H7 (cell line): ENCODE results near the gene STK10. TPM values are rescaled to one million over a fixed set of nuclear protein-coding genes. Genes with fewer than 3 reads are reported as not detected.

Source experiments
- DNase-seq: peaks from one replicate; pipeline ENCODE4 v3.0.0; 2012
- H3K27me3 ChIP-seq: 2 replicates; pipeline ENCODE4 v1.6.0; 2011; ENCODE audit warnings: mild to moderate bottlenecking, low read length; ENCODE audit not compliant: control insufficient read depth, insufficient read depth
- H3K36me3 ChIP-seq: replicated peaks from 2 replicates; pipeline ENCODE4 v1.5.1; 2011; ENCODE audit warnings: low read length; ENCODE audit not compliant: control insufficient read depth, insufficient read depth
- H3K4me3 ChIP-seq: 2 replicates; pipeline ENCODE4 v1.5.1; 2011; ENCODE audit warnings: low read depth, mild to moderate bottlenecking, control low read depth, low read length, moderate library complexity; ENCODE audit not compliant: insufficient read depth
- total RNA-seq: library from RNA; depleted of rRNA; stranded (reverse); fragments of >200 nt; shearing (Covaris generic); gene quantifications from 2 replicates; pipeline ENCODE4 v1.2.3, GENCODE V29; 2014; rRNA removed

Gene STK10
- 7.4 and 10.2 TPM in 2 replicates for total RNA-seq

GRCh38 chr5:172188033-172188892 is at the start of gene STK10:
Gene STK10 (minus strand): TSS chr5:172188224. CDS start chr5:172188042, 182 bp downstream.
- H3K4me3 ChIP-seq, result peak within 1 kb of the TSS; percentile 91
- no peaks in the 10 kb centered on the region for H3K27me3 ChIP-seq
- H3K36me3 ChIP-seq, result no peaks in the 10 kb centered on the region
- DNase-seq, result peak; percentile 98

GRCh38 chr5:172235827-172236736 is 48.1 kb upstream of the STK10 start:
- no peaks in the 10 kb centered on the region for H3K27me3 ChIP-seq
- DNase-seq, result no peak
- H3K36me3 ChIP-seq, result peaks cover 5% of the 10 kb centered on the region
- H3K4me3 ChIP-seq, result no peak overlapping the region

- H3K27me3 ChIP-seq, result no peaks in the 10 kb centered on the region
- DNase-seq, result no peak
- H3K4me3 ChIP-seq, result no peak overlapping the region
- peaks cover 5% of the 10 kb centered on the region for H3K36me3 ChIP-seq
These were observed 47.2 kb upstream of the STK10 start for GRCh38 chr5:172235132-172235780.

- H3K27me3 ChIP-seq, result no peaks in the 10 kb centered on the region
- no peak for DNase-seq
- H3K36me3 ChIP-seq, result peaks cover 5% of the 10 kb centered on the region
- no peak overlapping the region for H3K4me3 ChIP-seq
These were observed 46.0 kb upstream of the STK10 start for GRCh38 chr5:172234031-172234430.

GRCh38 chr5:172229904-172230303 is 41.9 kb upstream of the STK10 start:
- H3K36me3 ChIP-seq, result peaks cover 6% of the 10 kb centered on the region
- DNase-seq, result no peak
- H3K4me3 ChIP-seq, result no peak overlapping the region
- no peaks in the 10 kb centered on the region for H3K27me3 ChIP-seq

GRCh38 chr5:172224996-172225395 is 37.0 kb upstream of the STK10 start:
- Histone ChIP-seq H3K4me3 (no peak overlapping the region), H3K27me3 (no peaks in the 10 kb centered on the region), H3K36me3 (peaks cover 2% of the 10 kb centered on the region)
- DNase-seq, result no peak

- DNase-seq, result no peak
- H3K36me3 ChIP-seq, result peaks cover 2% of the 10 kb centered on the region
- H3K4me3 ChIP-seq, result no peak overlapping the region
- H3K27me3 ChIP-seq, result no peaks in the 10 kb centered on the region
These were observed 36.2 kb upstream of the STK10 start for GRCh38 chr5:172223901-172224873.

- DNase-seq, result no peak
- H3K4me3 ChIP-seq, result no peak overlapping the region
- no peaks in the 10 kb centered on the region for H3K36me3 ChIP-seq
- no peaks in the 10 kb centered on the region for H3K27me3 ChIP-seq
These were observed 31.3 kb upstream of the STK10 start for GRCh38 chr5:172219296-172219695.

- H3K27me3 ChIP-seq, result no peaks in the 10 kb centered on the region
- DNase-seq, result no peak
- H3K4me3 ChIP-seq, result no peak overlapping the region
- H3K36me3 ChIP-seq, result peaks cover 5% of the 10 kb centered on the region
These were observed 28.3 kb upstream of the STK10 start for GRCh38 chr5:172216345-172216744.

GRCh38 chr5:172213126-172213525 is 25.1 kb upstream of the STK10 start:
- no peak for DNase-seq
- no peak overlapping the region for H3K4me3 ChIP-seq
- no peaks in the 10 kb centered on the region for H3K27me3 ChIP-seq
- peaks cover 8% of the 10 kb centered on the region for H3K36me3 ChIP-seq

GRCh38 chr5:172211676-172212075 is 23.7 kb upstream of the STK10 start:
- H3K27me3 ChIP-seq, result no peaks in the 10 kb centered on the region
- no peak for DNase-seq

GRCh38 chr5:172209714-172210113 is 21.7 kb upstream of the STK10 start:
- peaks cover 8% of the 10 kb centered on the region for H3K36me3 ChIP-seq
- no peak overlapping the region for H3K4me3 ChIP-seq
- H3K27me3 ChIP-seq, result no peaks in the 10 kb centered on the region
- no peak for DNase-seq

More at GRCh38 chr5:172211676-172212075, 23.7 kb upstream of the STK10 start:
- Histone ChIP-seq H3K4me3 (no peak overlapping the region), H3K36me3 (peaks cover 8% of the 10 kb centered on the region)

GRCh38 chr5:172207511-172207910 is 19.5 kb upstream of the STK10 start:
- no peak for DNase-seq
- H3K4me3 ChIP-seq, result no peak overlapping the region
- no peaks in the 10 kb centered on the region for H3K27me3 ChIP-seq
- H3K36me3 ChIP-seq, result peaks cover 6% of the 10 kb centered on the region
